ENCODE data around the gene GPATCH4. TPM values are rescaled to one million over a fixed set of nuclear protein-coding genes. Genes with fewer than 3 reads are reported as not detected.

GPATCH4 gene
- total and polyA plus RNA-seq, 4 donors, result 7.6 to 23.6 (median 16.3) TPM

- Histone ChIP-seq H3K27ac (ENCODE audit: low read depth in 1 of 2, low read length in 2 of 2) (no peak overlapping the region), H3K4me1 (ENCODE audit: control insufficient read depth in 4 of 4, insufficient read depth in 4 of 4, low read length in 3 of 4) (peaks cover 4 to 11% (median 6%) of the 10 kb centered on the region in 4 donors), H3K9me3 (ENCODE audit: control insufficient read depth in 4 of 4, low read length in 3 of 4) (no peaks in the 10 kb centered on the region), H3K9ac (ENCODE audit: low read depth in 1 of 2, low read length in 2 of 2) (no peak overlapping the region), H3K36me3 (ENCODE audit: control insufficient read depth in 4 of 4, insufficient read depth in 3 of 4, low read depth in 1 of 4, low read length in 3 of 4) (no peaks in the 10 kb centered on the region), H3K27me3 (ENCODE audit: control insufficient read depth in 4 of 4, insufficient read depth in 4 of 4, low read length in 3 of 4) (peaks cover 0 to 3% (median 0%) of the 10 kb centered on the region in 4 donors), H3K4me3 (ENCODE audit: low read depth in 1 of 3, low read length in 3 of 3) (no peak overlapping the region)
- WGBS, result 61% methylated on average over 2 of the region's 2 CpGs
- DNase-seq (ENCODE audit: low spot score), result no peak
- TF ChIP-seq MAX (IDR thresholded peaks at IDR 0.05) (no peak), JUND (IDR thresholded peaks at IDR 0.05) (no peak), SP1 (IDR thresholded peaks at IDR 0.05) (no peak), RAD21 (IDR thresholded peaks at IDR 0.05) (no peak), ATF3 (IDR thresholded peaks at IDR 0.05) (no peak), FOXA2 (IDR thresholded peaks at IDR 0.05) (no peak), TAF1 (conservative IDR thresholded peaks at IDR 0.05) (no peak), FOXA1 (IDR thresholded peaks at IDR 0.05) (no peak), YY1 (IDR thresholded peaks at IDR 0.05) (no peak), RXRA (IDR thresholded peaks at IDR 0.05) (no peak), HNF4G (IDR thresholded peaks at IDR 0.05) (no peak), NR2F2 (IDR thresholded peaks at IDR 0.05) (no peak), ZBTB33 (IDR thresholded peaks at IDR 0.05) (no peak), EGR1 (IDR thresholded peaks at IDR 0.05; ENCODE audit: low read depth in 2 of 2) (no peak), HNF4A (conservative IDR thresholded peaks at IDR 0.05) (no peak), CTCF (IDR thresholded peaks at IDR 0.05; ENCODE audit: low read depth, low read length, missing input control) (no peak)
Observed at GRCh38 chr1:156574039-156574633, 27.1 kb downstream of the GPATCH4 start.

- peak overlapping the region in 1 of 3 donors; percentile 29 for H3K4me3 ChIP-seq (ENCODE audit: low read depth in 1 of 3, low read length in 3 of 3)
- H3K9ac ChIP-seq (ENCODE audit: low read depth in 1 of 2, low read length in 2 of 2), result no peak overlapping the region
- H3K9me3 ChIP-seq (ENCODE audit: control insufficient read depth in 4 of 4, low read length in 3 of 4), result no peaks in the 10 kb centered on the region
- no peaks in the 10 kb centered on the region for H3K36me3 ChIP-seq (ENCODE audit: control insufficient read depth in 4 of 4, insufficient read depth in 3 of 4, low read depth in 1 of 4, low read length in 3 of 4)
- TF ChIP-seq FOXA2 (IDR thresholded peaks at IDR 0.05), result no peak
- no peak for TF ChIP-seq SP1 (IDR thresholded peaks at IDR 0.05)
- no peak for TF ChIP-seq EGR1 (IDR thresholded peaks at IDR 0.05; ENCODE audit: low read depth in 2 of 2)
- TF ChIP-seq HNF4G (IDR thresholded peaks at IDR 0.05), result no peak
- TF ChIP-seq ZBTB33 (IDR thresholded peaks at IDR 0.05), result no peak
- TF ChIP-seq JUND (IDR thresholded peaks at IDR 0.05), result no peak
- no peak for TF ChIP-seq NR2F2 (IDR thresholded peaks at IDR 0.05)
- no peak for TF ChIP-seq FOXA1 (IDR thresholded peaks at IDR 0.05)
- no peak for TF ChIP-seq HNF4A (conservative IDR thresholded peaks at IDR 0.05)
- no peak for TF ChIP-seq CTCF (IDR thresholded peaks at IDR 0.05; ENCODE audit: low read depth, low read length, missing input control)
- no peak for TF ChIP-seq ATF3 (IDR thresholded peaks at IDR 0.05)
- TF ChIP-seq TAF1 (conservative IDR thresholded peaks at IDR 0.05), result no peak
- no peak for TF ChIP-seq YY1 (IDR thresholded peaks at IDR 0.05)
- no peak for TF ChIP-seq REST (IDR thresholded peaks at IDR 0.05)
- TF ChIP-seq RAD21 (IDR thresholded peaks at IDR 0.05), result no peak
- WGBS, result 40% methylated on average over 10 of the region's 10 CpGs
- peaks cover 0 to 3% (median 0%) of the 10 kb centered on the region in 4 donors for H3K27me3 ChIP-seq (ENCODE audit: control insufficient read depth in 4 of 4, insufficient read depth in 4 of 4, low read length in 3 of 4)
- no peak overlapping the region for H3K27ac ChIP-seq (ENCODE audit: low read depth in 1 of 2, low read length in 2 of 2)
- H3K4me1 ChIP-seq (ENCODE audit: control insufficient read depth in 4 of 4, insufficient read depth in 4 of 4, low read length in 3 of 4), result peaks cover 4 to 11% (median 6%) of the 10 kb centered on the region in 4 donors
- DNase-seq (ENCODE audit: low spot score), result no peak
Observed at GRCh38 chr1:156572663-156573018, 28.6 kb downstream of the GPATCH4 start.

Data from liver (tissue), 9 donors.